Right lobe of liver (tissue), 6 donors: ENCODE measurements around the gene APBA2. TPM values are rescaled to one million over a fixed set of nuclear protein-coding genes. Genes with fewer than 3 reads are reported as not detected.

Source experiments
- ATAC-seq, 4 donors: fragments of 200-7000 bp; cut with Tn5 transposase; one replicate each; pipeline ENCODE4 v1.9.1; 2020; ENCODE audit warnings: mild to moderate bottlenecking in 4 of 4, moderate library complexity in 4 of 4
- DNase-seq, 3 donors: peaks; one replicate each; pipeline ENCODE4 v3.0.0-alpha.2; 2020
- H3K27ac ChIP-seq, 3 donors: fragments of 200-600 bp; one replicate each; pipeline ENCODE4 v1.8.0; 2022
- H3K27me3 ChIP-seq, 2 donors: fragments of 200-600 bp; one replicate each; pipeline ENCODE4 v1.8.0; 2022
- H3K36me3 ChIP-seq, 4 donors: fragments of 200-600 bp; sonication (generic) in 1 of 4; one replicate each; pipeline versions ENCODE4 v1.5.1 to v1.8.0; 2017 to 2022; ENCODE audit warnings: control low read depth in 1 of 4
- H3K4me1 ChIP-seq, 4 donors: fragments of 200-600 bp; sonication (generic) in 1 of 4; one replicate each; pipeline versions ENCODE4 v1.5.1 to v1.8.0; 2017 to 2022; ENCODE audit warnings: control low read depth in 1 of 4
- H3K4me3 ChIP-seq, 3 donors: fragments of 200-600 bp; one replicate each; pipeline ENCODE4 v1.8.0; 2022
- H3K9me3 ChIP-seq, 4 donors: fragments of 200-600 bp; sonication (generic) in 1 of 4; one replicate each; pipeline versions ENCODE4 v1.5.1 to v1.8.0; 2017 to 2022; ENCODE audit warnings: control low read depth in 1 of 4
- CTCF ChIP-seq, 4 donors: fragments of 200-600 bp in 3 of 4; fragments of 450-650 bp in 1 of 4; IDR thresholded peaks; one replicate each; pipeline versions ENCODE4 v1.5.1 to v1.8.0; 2016 to 2022; ENCODE audit warnings: antibody characterized with exemption in 4 of 4, mild to moderate bottlenecking in 2 of 4
- POLR2A ChIP-seq: fragments of 450-650 bp; IDR thresholded peaks from one replicate; pipeline ENCODE4 v1.6.1; 2017; ENCODE audit warnings: antibody characterized with exemption, mild to moderate bottlenecking
- WGBS: methylation state at CpG from one replicate; pipeline ENCODE4 v1.1.6; 2018; ENCODE audit warnings: low coverage, low lambda C conversion rate; ENCODE audit not compliant: insufficient coverage; ENCODE audit errors: missing lambda C conversion rate; 5-methylcytosine and 5-hydroxymethylcytosine counted together
- intact Hi-C, 2 donors: fragments of 100-400 bp; cut with DNase I; formaldehyde crosslinking; loops; one replicate each; pipeline versions ENCODE4 v1.11.2 to v1.14.1; 2022
- total RNA-seq, 6 experiments: library from RNA; depleted of rRNA in 2 of 6; stranded (reverse); fragments of >200 nt in 2 of 6; fragmentation: NEBNext Ultra II Directional in 3 of 6; extraction: Animal tissue kit (Norgen Biotek cat#: 25700) in 3 of 6; gene quantifications; one replicate each; pipeline versions ENCODE4 v1.1.0 to v1.2.4, GENCODE V29; 2016 to 2023
- donor health status: DM: no; HTN: yes; CAD: no.
- donor health status: DM: no; HTN: no; CAD: no.
- donor health status: DM: no; HTN: no; CAD: no.
- donor health status: DM: no; HTN: yes; CAD: no.
- donor health status: DM: no; HTN: yes; CAD: no.

The APBA2 gene
- total RNA-seq, 6 experiments from 2014 or later: 0.51 to 0.75 (median 0.69) TPM

- Histone ChIP-seq H3K4me1 (no peaks in the 10 kb centered on the region), H3K36me3 (no peaks in the 10 kb centered on the region), H3K27me3 (no peaks in the 10 kb centered on the region), H3K9me3 (no peaks in the 10 kb centered on the region), H3K27ac (no peak overlapping the region), H3K4me3 (no peak overlapping the region)
- intact Hi-C loops: no loop called here
- TF ChIP-seq CTCF (IDR thresholded peaks at IDR 0.05) (no peak), POLR2A (no peak)
- ATAC-seq (no peak), DNase-seq (no peak)
Measured at GRCh38 chr15:28967066-28967465, 81.3 kb downstream of the APBA2 start.

GRCh38 chr15:28967990-28968389, 82.2 kb downstream of the APBA2 start:
- no peaks in the 10 kb centered on the region for H3K9me3 ChIP-seq
- ATAC-seq (no peak), DNase-seq (no peak)
- H3K27ac ChIP-seq: no peak overlapping the region
- H3K4me3 ChIP-seq: no peak overlapping the region
- intact Hi-C loops: no loop called here
- no peaks in the 10 kb centered on the region for H3K27me3 ChIP-seq
- TF ChIP-seq POLR2A (no peak), CTCF (IDR thresholded peaks at IDR 0.05) (no peak)
- H3K4me1 ChIP-seq: no peaks in the 10 kb centered on the region
- 80% methylated on average over 6 of the region's 6 CpGs for WGBS
- H3K36me3 ChIP-seq: no peaks in the 10 kb centered on the region

GRCh38 chr15:28969511-28970085, 83.8 kb downstream of the APBA2 start:
- ATAC-seq: no peak
- Histone ChIP-seq H3K9me3 (no peaks in the 10 kb centered on the region), H3K27ac (no peak overlapping the region), H3K4me3 (no peak overlapping the region), H3K27me3 (no peaks in the 10 kb centered on the region), H3K36me3 (no peaks in the 10 kb centered on the region), H3K4me1 (no peaks in the 10 kb centered on the region)
- WGBS: 64% methylated on average over 3 of the region's 14 CpGs
- intact Hi-C loops: no loop called here
- no peak for TF ChIP-seq POLR2A
- no peak for TF ChIP-seq CTCF (IDR thresholded peaks at IDR 0.05)
- DNase-seq: no peak

GRCh38 chr15:28974142-28974541, 88.4 kb downstream of the APBA2 start:
- WGBS: 86% methylated on average over 6 of the region's 7 CpGs
- intact Hi-C loops: no loop called here
- no peak overlapping the region for H3K4me3 ChIP-seq
- no peak overlapping the region for H3K27ac ChIP-seq
- ATAC-seq: peak in 1 of 4 donors; percentile 13
- no peak for DNase-seq
- H3K36me3 ChIP-seq: no peaks in the 10 kb centered on the region
- no peaks in the 10 kb centered on the region for H3K27me3 ChIP-seq
- no peaks in the 10 kb centered on the region for H3K4me1 ChIP-seq
- no peaks in the 10 kb centered on the region for H3K9me3 ChIP-seq
- TF ChIP-seq CTCF (IDR thresholded peaks at IDR 0.05) (no peak), POLR2A (no peak)

- no peak for DNase-seq
- H3K27me3 ChIP-seq: no peaks in the 10 kb centered on the region
- no peaks in the 10 kb centered on the region for H3K9me3 ChIP-seq
- intact Hi-C loops: no loop called here
- H3K36me3 ChIP-seq: no peaks in the 10 kb centered on the region
- TF ChIP-seq CTCF (IDR thresholded peaks at IDR 0.05): peak; percentile 32 to 68 (median 62)
- no peak for TF ChIP-seq POLR2A
- peak; percentile 56 to 63 (median 58) for ATAC-seq
- H3K27ac ChIP-seq: no peak overlapping the region
- no peak overlapping the region for H3K4me3 ChIP-seq
- H3K4me1 ChIP-seq: no peaks in the 10 kb centered on the region
- WGBS: 0% methylated on average over 2 of the region's 2 CpGs
Measured at GRCh38 chr15:28975766-28976179, 90.0 kb downstream of the APBA2 start.
